GM18508 (cell line): Measurements from ENCODE around the gene TPSAB1.

Experiments used
- ATAC-seq: cut with Tn5 transposase; IDR thresholded peaks from one replicate; pipeline ENCODE4 v1.9.1; 2021; ENCODE audit warnings: moderate number of reproducible peaks; ENCODE audit not compliant: insufficient read depth, unreplicated experiment

The TPSAB1 gene

DNA sequence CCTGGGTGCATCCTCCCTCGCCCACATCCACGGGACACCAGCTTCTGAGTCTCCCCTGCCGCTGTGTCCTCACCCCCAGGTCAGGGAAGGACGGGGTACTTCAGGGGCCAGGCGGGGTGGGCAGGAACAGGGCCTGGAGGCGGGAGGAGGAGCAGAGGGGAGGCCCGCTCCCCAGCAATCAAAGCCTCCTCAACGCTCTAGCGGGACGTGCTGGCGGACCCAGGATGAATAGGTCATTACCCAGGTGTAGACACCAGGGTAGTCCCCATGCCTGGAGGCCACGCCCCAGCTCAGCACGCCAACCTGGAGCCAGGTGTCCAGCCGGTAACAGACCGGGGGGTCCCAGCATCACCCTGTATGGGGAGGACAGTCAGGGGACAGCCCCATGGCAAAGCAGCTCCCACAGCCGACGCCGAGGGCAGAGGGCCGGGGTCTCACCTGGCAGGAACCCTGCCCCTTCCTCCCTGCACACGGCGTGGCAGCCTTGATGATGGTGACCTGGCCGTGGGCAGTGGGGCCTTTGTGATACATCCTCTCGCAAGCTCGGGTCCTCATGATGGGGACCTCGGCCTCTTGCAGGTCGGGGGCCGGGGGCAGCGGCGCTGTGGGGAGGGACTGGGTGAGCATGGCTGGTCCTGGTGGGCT lies 39.6 kb downstream of the TPSAB1 start:
- no peak for ATAC-seq

DNA sequence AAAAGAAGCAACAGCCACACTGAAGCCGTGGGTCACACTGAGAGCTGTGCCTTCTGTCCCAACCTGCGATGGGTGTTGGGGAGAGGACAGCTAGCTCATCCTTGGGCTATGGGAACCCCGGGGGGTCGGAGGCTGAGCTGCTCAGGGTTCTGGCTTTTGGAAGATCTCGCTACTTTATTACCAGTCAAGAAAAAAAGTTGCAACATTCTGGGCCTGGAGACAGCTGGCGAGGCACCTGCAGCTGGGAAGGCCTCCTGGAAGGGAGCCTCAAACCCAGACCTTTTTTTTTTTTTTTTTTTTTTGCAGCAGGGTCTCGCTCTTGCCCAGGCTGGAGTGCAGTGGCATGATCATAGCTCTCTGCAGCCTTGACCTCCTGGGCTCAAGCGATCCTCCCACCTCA lies 40.3 kb downstream of the TPSAB1 start:
- ATAC-seq = no peak

DNA sequence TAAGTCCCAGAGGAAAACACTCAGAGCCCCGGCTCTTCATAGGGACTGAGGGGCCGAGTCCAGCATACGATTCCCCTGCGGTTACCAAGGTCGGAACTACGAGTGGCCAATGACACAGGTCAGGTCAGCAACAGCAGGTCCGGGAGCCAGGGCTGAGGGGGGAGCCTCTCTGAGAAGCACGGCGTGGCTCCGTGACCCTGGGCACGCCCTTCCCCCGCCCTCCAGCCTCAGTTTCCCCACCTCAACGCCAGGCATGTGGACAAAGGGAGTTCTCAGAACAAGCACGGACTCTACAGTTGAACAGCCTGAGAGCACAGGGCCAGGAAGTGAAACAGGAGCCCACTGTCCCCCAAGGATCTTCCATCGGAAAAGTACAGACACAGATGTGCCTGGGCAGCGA lies 41.0 kb downstream of the TPSAB1 start:
- ATAC-seq = no peak

GRCh38 chr16:1282324-1282973 lies 41.9 kb downstream of the TPSAB1 start:
- ATAC-seq = no peak

DNA sequence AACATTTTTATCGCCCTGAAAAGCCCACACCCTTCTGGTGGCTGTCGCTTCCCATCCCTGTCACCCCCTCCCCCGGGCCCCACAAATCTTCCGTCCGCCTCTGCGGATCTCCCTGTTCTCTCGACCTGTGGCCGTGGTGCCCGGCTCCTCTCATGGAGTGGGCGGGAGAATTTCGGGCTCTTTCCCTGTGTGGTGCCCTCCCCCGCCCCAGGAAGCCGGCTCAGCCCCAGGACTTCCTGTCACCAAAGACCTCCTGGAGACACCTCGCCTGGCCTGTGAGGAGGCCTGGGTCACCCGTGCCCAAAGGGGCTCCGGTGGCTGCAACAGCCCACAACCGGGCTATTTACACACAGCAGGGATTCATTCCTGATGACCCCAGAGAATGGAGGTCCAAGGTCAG lies 42.8 kb downstream of the TPSAB1 start:
- no peak for ATAC-seq

GRCh38 chr16:1283996-1284616 lies 43.6 kb downstream of the TPSAB1 start:
- no peak for ATAC-seq

DNA sequence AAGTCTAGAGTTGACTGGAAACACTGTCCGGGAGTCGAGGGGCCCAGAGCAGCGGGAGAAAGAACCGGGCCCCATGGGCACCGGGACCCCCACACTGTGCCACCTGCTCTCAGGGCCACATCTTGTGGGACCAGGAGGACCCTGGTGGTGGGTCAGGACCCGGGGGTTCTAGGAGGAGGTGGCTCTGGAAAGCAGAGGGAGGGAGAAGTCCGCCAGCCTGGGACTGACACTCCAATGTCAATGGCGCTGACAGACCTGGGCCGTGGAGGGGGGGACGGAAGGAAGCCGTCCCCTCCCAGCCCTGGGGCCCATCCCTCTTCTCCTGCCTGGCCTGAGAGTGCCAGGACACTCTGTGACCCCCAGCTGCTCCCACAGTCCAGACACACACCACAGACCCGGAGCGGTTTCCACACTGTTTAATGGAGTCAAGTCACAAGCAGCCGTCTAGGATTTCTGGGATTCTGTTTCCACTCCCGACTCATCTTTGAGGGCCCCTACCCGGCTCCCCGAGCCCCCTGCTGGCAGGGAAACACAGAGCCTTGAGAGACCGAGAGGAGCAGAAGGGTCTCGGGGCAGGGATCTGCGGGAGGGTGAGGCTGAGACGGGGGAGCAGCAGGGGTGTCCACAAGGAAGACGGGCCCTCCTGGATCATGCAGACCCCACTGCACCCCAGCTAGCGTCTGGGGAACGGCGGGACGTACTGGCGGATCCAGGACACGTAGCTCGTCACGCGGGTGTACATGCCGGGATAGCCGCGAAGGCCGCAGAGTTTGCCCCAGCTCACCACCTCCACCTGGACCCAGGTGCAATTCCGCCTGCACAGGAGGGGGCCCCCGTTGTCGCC lies 45.4 kb downstream of the TPSAB1 start:
- ATAC-seq = no peak

- ATAC-seq = no peak
Measured at GRCh38 chr16:1286513-1287094, 46.1 kb downstream of the TPSAB1 start.

- no peak for ATAC-seq
Measured at GRCh38 chr16:1287982-1288670, 47.6 kb downstream of the TPSAB1 start.

GRCh38 chr16:1288813-1289476 lies 48.4 kb downstream of the TPSAB1 start:
- no peak for ATAC-seq

DNA sequence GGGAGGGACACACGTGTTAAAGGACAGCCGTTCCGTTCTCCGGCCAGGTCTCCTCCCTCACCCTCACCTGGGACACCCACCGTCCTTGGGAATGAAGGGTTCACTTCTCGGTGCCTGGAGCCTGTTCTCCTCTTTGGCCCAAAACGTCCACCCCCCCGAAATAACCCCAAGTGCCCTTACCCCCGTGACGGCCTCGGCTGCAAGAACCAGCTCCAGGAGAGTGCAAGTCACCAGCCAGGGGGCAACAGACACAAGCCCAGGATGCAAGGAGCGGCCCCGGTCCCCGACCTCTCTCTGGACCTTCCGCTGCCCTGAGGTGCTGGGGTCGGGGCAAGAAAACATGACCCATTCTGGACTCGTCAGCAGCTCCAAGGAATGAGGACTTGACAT lies 49.0 kb downstream of the TPSAB1 start:
- ATAC-seq = no peak

DNA sequence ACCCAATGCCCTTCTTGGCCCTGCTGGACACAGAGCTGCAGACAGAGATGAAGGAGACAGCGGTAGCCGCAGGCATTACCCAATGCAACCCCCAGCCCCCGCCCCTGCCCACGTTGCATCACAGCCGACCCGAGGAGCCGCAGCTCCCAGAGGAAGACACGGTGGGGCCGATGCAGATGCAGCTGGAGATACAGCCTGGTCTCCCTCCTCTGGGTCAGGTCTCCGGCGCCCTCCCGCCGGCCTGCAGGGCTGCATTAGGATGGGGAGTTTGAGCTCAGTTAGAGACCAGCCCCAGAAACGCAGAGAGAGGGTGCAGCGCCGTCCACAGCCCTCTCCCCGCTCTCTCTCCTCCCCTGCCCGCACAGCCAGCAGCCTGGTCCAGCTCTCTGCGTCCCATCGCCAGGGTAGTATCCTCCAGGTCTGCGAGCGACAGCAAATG lies 49.6 kb downstream of the TPSAB1 start:
- ATAC-seq = no peak

- no peak for ATAC-seq
Measured at GRCh38 chr16:1290860-1291575, 50.5 kb downstream of the TPSAB1 start.

- ATAC-seq = no peak
Measured at GRCh38 chr16:1291576-1291974, 51.1 kb downstream of the TPSAB1 start.
